HG03095 (cell line): ENCODE measurements around the gene ATF4.

ENCODE experiments used
- ATAC-seq: cut with Tn5 transposase; IDR thresholded peaks from one replicate; pipeline ENCODE4 v1.9.1; 2021; ENCODE audit warnings: moderate library complexity; ENCODE audit not compliant: unreplicated experiment

ATF4 gene

DNA sequence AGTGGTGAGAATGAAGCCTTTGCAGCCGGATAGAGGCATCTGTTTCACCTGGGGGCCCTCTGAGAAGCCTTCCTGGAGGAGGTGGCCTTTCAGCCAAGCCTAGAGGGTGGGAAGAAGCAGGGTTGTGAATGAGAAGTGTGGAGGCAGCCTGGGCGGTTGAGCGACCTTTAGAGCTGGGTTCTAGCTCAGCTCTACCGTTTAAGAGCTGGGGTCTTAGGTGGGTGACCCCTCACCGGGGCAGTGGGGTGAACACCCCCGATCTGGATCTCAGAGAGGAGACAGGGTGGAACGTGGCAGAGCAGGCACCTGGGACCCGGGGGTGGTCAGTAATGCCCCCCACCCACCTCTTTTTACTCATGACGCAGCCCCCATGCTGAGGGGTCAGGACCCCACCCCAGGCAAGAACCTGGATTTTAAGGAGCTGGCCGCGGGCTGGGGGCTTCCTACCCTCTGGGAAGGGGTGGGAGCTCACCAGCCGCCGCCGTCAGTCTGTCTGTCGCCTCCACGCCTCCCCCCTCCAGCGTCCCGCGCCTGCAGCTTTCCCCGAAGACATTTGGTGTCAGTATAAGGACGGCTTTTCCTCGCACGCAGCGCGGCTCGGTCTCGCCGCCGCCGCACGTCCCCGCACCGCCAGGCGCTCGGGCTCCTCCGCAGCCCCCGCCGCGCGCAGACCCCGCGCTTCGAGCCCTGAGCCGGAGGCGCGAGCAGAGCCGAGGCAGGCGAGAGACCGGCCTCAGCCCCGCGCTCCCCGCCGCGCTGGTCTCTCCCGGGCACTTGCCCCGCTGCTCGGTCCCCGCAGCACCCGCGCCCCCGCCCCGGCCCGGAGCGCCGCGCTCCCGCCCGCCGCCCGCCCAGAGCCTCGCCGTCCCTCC is 36.8 kb downstream of the ATF4 start:
- ATAC-seq, result no peak

DNA sequence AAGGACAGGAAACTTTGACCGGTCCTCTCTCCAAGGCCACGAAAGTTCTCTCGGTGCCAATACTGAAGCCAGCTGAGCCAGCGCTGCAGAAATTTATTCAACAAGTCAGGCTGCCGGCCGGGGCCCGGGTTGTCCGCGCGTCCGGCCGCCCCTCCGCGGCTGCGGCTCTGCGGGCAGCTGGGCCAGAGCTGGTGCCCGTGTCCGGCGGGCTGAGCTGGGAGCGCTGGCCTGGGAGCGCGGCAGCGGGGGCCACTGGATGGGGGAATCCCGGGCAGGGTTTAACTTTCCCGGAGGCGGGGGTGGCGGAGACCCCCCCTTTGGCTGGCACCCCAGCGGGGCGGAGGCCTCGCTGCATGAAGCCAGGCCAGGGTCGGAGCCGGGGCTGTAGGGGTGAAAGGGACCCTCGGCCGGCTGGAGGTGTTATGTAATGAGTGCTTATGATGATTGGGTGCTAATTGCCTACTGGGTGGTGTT is 37.9 kb downstream of the ATF4 start:
- ATAC-seq, result no peak

DNA sequence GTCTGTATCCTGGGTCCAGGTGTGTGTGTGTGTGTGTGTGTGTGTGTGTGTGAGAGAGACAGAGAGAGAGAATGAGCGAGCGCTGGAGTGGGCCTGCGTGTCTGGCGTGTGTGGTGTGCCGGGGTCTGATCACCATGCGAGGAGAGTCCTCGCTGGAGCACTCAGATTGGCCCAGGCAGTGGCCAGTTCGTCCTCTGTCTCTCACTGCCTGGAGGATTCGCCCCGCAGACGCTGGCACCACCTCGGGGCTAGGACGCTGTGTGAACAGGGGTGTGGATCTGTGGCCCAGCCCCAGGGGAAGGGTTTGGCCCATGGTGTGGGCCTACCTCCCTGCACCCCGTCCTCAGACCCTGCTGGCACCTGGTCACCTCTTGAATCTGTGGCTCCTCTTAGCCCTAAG is 38.6 kb downstream of the ATF4 start:
- ATAC-seq, result no peak

DNA sequence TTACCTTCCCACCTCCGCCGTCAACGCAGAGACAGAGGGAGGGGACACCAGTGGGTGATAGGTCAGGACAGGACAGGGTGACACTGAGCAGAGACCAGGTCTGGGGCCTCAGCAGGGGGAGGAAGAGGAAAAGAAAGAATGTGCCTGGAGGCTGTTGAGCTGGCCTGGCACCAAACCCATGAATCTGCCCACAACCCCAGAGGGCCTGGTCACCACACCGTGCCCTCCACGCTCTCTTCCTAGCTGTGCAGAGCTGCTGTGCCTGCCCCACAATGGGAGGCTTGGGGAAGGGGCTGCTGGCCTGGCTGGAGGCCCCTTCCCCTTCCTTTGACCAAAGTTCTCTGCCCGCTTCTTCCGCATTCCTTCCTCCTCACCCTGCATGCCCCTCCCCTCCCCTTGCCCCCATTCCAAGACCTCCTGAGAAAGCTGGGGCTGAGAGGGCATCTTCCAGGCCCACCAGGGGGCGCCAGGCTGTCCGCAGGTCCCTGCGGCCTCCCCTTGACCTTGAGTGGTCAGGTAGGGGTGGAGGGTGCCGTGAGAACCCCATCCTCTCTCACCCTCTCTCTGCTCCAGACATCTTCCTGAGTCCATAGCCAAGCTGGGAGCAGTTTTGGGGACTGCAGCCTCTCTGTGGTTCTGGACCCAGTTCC is 39.2 kb downstream of the ATF4 start:
- no peak for ATAC-seq

DNA sequence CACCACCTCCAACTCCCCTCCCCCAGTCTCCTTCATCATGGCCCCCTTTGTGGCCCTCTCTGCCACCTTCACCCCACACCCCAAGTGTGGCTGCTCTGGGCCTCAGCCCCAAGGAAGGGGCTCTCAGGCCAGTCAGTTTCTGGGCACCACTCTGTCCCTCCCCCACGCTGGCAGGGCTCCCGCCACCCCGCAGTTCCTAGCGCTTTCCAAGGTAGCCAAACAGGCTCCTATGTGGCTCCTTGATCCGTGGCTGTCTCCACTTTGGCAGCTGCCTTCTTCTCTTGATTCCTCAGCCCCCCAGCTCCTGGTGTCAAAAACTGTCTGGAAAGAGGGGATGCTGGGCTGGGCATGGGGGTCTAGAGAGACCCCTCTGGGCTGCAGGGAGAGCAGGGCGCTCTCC is 39.8 kb downstream of the ATF4 start:
- no peak for ATAC-seq

DNA sequence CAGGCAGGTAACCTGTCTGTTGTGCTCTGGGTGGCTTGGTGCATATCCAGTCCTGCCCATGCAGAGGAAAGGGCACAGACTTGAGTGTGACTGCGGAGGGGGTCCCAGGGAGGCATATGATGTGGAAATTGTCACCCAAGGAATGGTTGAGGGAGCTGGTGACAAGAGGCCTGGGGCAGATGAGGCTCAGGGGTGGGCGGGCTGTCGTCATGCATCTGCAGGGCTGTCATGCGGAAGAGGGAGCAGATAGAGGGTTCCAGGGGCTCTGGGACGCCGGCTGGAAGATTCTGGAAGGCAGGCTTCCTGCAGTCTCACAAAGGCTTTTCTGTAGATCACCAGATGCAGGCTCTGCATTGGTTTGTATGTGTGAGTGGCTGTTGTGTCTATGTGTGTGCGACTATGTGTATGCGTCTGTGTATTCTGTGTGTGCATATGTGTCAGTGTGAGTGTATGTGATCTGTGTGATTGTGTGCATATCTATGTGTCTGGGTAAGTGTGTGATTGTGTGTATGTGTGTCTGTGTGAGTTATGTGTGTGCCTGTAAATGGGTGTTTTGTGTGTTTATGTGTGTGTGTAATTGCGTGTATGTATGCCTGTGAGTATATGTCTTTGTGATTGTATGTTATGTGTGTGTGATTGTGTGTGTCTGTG is 42.6 kb downstream of the ATF4 start:
- ATAC-seq, result no peak

DNA sequence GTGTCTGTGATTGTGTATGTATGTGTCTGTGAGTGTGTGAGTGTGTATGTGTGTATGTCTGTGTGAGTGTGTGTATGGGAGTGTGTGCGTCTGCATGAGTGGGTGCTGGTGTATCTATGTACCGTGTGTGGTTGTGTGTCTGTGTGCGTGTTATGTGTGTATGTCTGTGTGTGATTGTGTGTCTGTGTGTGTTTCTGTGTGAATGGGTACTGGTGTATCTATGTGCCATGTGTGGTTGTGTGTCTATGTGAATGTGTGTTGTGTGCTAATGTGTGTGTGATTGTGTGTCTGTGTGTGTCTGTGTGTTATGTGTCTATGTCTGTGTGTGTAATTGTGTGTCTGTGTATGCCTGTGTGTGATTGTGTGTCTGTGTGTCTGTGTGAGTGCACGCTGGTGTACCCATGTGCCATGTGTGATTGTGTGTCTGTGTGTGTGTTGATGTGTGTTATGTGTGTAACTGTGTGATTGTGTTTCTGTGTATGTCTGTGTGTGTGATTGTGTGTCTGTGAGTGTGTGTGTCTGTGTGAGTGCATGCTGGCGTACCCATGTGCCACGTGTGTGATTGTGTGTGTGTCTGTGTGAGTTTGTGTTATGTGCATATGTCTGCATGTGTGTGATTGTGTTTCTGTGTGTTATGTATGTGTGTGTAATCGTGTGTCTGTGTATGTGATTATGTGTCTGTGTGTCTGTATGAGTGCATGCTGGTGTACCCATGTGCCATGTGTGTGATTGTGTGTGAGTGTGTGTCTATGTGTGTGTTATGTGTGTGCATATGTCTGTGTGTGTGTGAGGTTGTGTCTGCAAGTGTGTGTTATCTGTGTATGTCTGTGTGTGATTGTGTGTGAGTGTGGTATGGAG is 43.4 kb downstream of the ATF4 start:
- ATAC-seq, result no peak

DNA sequence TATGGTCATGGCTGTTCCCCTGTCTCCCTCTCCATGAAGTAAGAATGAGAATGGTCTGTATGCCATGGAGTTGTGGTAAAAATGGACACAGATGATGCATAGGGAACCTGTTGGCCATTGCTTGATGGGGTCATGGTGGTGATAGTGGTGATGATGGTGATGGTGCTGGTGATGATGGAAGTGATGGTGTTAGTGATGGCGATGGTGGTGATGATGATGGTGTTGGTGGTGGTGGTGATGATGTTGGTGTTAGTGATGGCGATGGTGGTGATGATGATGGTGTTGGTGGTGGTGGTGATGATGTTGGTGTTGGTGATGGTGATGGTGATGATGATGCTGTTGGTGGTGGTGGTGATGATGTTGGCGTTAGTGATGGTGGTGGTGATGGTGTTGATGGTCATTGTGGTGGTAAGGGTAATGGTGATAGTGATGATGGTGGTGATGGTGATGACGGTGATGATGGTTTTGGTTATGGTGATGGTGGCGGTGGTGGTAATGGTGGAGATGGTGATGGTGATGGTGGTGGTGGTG is 45.1 kb downstream of the ATF4 start:
- no peak for ATAC-seq

DNA sequence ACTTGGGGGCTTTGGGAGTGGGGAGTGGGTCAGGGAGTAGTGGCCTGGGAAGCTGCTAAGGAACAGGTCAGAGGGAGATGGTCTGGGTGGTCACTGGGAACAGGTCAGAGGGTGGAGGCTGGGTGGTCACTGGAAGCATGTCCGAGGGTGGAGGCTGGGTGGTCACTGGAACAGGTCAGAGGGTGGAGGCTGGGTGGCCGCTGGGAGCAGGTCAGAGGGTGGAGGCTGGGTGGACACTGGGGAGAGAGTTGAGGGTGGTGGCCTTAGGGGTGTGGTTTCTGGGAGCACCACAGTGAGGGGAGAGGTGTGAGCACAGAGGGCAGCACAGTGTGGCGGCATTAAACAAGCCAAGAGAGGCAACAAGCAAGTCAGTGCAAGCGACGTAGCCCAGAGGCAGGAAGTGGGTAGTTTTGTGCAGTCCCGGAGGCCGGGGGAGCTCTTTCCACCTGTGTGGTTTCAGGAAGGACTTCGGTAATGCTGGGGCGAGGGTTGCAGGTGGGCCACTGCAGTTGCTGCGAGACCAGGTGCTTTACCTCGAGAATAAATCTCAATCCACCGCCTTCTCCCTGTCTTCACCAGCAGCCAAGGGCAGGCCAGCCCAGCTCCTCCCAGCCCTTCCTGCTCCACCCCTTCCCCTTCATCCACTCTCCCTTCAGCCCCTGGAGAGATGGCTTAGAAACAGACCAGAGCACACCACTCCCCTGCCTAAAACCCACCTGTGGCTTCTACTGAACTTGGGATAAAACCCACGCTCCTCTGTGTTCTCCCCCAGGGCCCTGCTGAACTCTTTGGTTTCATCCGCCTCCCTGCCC is 47.0 kb downstream of the ATF4 start:
- ATAC-seq, result no peak

DNA sequence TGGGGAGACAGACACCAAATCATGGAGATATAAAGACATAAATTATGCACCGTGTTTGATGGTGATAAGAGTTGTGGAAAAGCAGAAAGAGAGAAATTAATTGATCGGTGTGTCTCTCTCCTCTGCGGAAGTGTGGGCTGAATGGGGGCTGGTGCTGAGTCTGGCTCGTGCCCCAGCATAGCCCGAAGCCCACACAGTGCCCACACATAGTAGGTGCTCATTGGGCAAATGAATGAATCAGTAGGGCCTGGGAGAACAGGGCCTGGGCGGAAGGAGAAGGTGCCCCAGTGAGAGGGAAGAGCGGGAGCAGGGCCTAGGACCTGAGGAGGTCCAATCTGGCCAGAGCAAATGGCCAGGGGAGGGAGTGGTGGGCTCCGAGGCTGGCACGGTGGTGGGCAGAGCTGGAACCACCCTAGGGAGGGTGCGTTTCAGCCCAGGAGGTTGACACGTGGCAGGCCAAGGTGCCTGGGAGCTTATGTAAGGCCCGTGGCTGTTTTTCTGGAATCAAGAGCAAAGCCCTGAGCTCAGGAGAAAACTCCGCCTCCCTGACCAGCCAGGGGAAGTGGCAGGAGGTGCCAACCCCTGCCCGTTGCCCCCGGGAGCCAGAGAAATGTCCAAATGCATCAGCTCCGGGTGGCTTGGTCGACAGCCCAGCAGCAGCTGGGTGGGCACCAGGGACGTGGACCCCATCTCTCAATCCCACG is 48.1 kb downstream of the ATF4 start:
- no peak for ATAC-seq

DNA sequence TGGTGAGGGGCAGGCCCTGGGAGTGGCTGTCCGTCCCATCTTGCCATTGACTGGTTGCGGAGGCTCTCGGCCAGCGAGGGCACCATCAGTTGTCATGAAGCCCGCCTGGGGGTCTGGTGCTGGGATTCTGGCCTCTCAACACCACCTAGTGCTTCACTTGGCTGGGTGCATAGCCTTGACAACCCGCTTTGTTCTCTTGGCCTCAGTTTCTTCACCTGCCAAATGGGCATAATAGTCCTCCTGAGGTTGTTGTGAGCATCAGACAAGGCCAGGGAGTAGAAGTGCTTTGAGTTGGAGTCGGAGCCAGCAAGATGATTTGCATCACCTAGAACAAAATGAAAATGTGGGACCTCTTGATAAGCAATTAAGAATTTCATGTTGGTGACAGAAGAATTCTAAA is 48.7 kb downstream of the ATF4 start:
- no peak for ATAC-seq

DNA sequence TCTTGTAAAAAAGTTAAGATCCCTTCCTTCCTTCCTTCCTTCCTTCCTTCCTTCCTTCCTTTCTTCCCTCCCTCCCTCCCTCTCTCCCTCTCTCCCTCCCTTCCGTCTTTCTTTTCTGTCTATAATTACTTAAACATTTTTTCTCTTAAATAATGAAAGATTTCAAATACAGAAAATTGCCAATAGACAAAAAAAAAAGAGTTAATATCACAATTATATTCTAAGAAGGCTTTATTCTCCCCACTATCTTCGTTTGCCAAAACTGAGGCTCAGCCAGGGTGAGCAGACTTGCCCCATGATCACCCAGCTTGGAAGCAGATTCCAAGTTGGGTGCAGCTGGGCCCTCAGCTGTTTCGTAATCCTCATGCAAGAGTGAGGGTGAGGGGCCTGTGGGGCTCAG is 49.9 kb downstream of the ATF4 start:
- ATAC-seq, result no peak

DNA sequence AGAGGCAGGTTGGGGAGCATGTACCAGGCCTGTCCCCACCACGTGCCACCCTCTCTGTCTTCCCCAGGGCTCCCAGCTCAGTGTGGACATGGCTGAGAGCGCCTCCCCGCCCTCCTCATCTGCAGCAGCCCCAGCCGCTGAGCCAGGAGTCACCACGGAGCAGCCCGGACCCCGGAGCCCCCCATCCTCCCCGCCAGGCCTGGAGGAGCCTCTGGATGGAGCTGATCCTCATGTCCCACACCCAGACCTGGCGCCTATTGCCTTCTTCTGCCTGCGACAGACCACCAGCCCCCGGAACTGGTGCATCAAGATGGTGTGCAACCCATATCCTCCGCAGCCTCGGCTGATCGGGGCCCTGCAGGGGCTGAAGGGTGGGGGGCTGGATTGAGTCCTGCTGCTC is 50.3 kb downstream of the ATF4 start, which contains the start of gene CACNA1I:
Gene CACNA1I (plus strand): TSS at position 89 of the 400 bp plus-strand sequence. CDS start 0 bp downstream, at position 89.
- ATAC-seq, result no peak

DNA sequence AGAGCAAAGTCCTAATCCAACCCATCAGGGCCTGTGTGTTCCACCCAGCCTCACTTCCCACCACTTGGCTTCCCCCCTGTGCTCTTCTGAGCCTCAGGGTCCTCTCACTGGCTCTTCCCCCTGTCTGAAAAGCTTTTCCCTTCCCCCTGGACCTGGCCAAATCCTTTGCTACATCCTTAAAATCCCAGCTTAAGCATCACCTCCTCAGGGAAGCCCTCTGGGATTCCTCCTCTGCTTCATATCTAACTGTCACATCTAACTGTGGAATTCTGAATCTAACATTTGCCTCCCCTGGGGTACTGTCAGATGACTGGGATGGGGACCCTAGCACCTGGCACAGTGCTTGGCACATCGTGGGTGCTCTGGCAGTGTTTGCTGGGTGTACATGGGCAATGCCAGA is 51.2 kb downstream of the ATF4 start:
- ATAC-seq, result no peak
